ENCODE measurements around the gene EP400.

DNA sequence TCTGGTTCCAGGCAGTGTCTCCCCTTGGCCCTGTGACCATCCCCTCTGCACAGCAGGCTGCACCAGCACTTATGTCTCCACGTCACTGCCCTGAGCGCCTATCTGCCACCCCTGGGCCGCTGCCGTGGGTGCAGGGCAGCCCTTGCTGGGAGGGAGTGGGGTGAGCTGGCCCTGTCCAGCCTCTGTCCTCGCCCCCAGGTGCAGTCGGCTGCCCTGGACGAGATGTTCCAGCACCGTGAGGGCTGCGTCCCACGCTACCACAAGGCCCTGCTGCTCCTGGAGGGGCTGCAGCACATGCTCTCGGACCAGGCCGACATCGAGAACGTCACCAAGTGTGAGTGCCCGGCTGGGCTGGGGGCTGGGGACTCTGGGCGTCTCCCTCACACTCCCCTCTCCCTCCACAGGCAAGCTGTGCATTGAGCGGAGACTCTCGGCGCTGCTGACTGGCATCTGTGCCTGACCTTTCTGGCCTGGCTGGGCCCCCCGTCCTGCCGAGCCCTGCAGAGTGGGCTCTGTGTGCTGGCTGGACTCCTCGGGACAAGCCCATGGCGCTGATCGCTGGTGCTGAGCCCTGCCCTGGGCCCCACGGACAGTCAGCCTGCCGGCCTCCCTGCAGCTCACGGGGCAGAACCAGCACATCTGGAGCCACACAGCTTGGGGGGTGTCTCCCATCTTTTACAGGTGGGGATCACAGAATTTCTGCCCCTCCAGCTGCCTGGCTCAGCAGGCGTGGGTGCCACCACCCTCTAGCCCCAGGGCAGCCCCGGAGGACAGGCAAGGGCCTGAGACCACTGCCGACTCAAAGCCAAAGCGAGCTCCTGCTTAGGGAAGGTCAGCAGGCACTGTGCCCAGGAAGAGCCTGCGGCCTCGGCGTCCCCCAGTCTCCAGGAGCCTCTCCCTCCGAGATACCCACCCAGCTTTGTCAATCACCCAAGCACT, 28.6 kb upstream of the EP400 start:
- TF ChIP-seq, protein P1, sequence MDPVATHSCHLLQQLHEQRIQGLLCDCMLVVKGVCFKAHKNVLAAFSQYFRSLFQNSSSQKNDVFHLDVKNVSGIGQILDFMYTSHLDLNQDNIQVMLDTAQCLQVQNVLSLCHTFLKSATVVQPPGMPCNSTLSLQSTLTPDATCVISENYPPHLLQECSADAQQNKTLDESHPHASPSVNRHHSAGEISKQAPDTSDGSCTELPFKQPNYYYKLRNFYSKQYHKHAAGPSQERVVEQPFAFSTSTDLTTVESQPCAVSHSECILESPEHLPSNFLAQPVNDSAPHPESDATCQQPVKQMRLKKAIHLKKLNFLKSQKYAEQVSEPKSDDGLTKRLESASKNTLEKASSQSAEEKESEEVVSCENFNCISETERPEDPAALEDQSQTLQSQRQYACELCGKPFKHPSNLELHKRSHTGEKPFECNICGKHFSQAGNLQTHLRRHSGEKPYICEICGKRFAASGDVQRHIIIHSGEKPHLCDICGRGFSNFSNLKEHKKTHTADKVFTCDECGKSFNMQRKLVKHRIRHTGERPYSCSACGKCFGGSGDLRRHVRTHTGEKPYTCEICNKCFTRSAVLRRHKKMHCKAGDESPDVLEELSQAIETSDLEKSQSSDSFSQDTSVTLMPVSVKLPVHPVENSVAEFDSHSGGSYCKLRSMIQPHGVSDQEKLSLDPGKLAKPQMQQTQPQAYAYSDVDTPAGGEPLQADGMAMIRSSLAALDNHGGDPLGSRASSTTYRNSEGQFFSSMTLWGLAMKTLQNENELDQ (tag by site-specific recombination; IDR thresholded peaks at IDR 0.05; ENCODE audit: low read depth), result no peak
- no peak for TF ChIP-seq ZNF501 (tag by site-specific recombination; IDR thresholded peaks at IDR 0.05)
- TF ChIP-seq, protein P2, sequence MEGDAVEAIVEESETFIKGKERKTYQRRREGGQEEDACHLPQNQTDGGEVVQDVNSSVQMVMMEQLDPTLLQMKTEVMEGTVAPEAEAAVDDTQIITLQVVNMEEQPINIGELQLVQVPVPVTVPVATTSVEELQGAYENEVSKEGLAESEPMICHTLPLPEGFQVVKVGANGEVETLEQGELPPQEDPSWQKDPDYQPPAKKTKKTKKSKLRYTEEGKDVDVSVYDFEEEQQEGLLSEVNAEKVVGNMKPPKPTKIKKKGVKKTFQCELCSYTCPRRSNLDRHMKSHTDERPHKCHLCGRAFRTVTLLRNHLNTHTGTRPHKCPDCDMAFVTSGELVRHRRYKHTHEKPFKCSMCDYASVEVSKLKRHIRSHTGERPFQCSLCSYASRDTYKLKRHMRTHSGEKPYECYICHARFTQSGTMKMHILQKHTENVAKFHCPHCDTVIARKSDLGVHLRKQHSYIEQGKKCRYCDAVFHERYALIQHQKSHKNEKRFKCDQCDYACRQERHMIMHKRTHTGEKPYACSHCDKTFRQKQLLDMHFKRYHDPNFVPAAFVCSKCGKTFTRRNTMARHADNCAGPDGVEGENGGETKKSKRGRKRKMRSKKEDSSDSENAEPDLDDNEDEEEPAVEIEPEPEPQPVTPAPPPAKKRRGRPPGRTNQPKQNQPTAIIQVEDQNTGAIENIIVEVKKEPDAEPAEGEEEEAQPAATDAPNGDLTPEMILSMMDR (tag by site-specific recombination; IDR thresholded peaks at IDR 0.05), result no peak
- TF ChIP-seq, protein P3, sequence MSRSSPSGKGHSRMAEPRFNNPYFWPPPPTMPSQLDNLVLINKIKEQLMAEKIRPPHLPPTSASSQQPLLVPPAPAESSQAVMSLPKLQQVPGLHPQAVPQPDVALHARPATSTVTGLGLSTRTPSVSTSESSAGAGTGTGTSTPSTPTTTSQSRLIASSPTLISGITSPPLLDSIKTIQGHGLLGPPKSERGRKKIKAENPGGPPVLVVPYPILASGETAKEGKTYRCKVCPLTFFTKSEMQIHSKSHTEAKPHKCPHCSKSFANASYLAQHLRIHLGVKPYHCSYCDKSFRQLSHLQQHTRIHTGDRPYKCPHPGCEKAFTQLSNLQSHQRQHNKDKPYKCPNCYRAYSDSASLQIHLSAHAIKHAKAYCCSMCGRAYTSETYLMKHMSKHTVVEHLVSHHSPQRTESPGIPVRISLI (tag by site-specific recombination; IDR thresholded peaks at IDR 0.05), result no peak
- TF ChIP-seq, protein P4, sequence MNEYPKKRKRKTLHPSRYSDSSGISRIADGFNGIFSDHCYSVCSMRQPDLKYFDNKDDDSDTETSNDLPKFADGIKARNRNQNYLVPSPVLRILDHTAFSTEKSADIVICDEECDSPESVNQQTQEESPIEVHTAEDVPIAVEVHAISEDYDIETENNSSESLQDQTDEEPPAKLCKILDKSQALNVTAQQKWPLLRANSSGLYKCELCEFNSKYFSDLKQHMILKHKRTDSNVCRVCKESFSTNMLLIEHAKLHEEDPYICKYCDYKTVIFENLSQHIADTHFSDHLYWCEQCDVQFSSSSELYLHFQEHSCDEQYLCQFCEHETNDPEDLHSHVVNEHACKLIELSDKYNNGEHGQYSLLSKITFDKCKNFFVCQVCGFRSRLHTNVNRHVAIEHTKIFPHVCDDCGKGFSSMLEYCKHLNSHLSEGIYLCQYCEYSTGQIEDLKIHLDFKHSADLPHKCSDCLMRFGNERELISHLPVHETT (tag by site-specific recombination; IDR thresholded peaks at IDR 0.05), result no peak
- TF ChIP-seq ZNF292 (tag by site-specific recombination; IDR thresholded peaks at IDR 0.05; ENCODE audit: borderline replicate concordance, low read depth), result no peak
- no peak for TF ChIP-seq ZNF549 (tag by site-specific recombination; IDR thresholded peaks at IDR 0.05)
- TF ChIP-seq ZNF239 (tag by site-specific recombination; IDR thresholded peaks at IDR 0.05), result no peak
- TF ChIP-seq ZFP3 (tag by site-specific recombination; IDR thresholded peaks at IDR 0.05; ENCODE audit: low read depth), result no peak
- no peak for TF ChIP-seq ZNF571 (tag by site-specific recombination; IDR thresholded peaks at IDR 0.05)
- TF ChIP-seq, protein P5, sequence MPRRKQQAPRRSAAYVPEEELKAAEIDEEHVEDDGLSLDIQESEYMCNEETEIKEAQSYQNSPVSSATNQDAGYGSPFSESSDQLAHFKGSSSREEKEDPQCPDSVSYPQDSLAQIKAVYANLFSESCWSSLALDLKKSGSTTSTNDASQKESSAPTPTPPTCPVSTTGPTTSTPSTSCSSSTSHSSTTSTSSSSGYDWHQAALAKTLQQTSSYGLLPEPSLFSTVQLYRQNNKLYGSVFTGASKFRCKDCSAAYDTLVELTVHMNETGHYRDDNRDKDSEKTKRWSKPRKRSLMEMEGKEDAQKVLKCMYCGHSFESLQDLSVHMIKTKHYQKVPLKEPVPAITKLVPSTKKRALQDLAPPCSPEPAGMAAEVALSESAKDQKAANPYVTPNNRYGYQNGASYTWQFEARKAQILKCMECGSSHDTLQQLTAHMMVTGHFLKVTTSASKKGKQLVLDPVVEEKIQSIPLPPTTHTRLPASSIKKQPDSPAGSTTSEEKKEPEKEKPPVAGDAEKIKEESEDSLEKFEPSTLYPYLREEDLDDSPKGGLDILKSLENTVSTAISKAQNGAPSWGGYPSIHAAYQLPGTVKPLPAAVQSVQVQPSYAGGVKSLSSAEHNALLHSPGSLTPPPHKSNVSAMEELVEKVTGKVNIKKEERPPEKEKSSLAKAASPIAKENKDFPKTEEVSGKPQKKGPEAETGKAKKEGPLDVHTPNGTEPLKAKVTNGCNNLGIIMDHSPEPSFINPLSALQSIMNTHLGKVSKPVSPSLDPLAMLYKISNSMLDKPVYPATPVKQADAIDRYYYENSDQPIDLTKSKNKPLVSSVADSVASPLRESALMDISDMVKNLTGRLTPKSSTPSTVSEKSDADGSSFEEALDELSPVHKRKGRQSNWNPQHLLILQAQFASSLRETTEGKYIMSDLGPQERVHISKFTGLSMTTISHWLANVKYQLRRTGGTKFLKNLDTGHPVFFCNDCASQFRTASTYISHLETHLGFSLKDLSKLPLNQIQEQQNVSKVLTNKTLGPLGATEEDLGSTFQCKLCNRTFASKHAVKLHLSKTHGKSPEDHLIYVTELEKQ (tag by site-specific recombination; IDR thresholded peaks at IDR 0.05; ENCODE audit: borderline replicate concordance), result no peak
- no peak for TF ChIP-seq ZFP41 (tag by site-specific recombination; IDR thresholded peaks at IDR 0.05; ENCODE audit: borderline replicate concordance)
- TF ChIP-seq, protein P6, sequence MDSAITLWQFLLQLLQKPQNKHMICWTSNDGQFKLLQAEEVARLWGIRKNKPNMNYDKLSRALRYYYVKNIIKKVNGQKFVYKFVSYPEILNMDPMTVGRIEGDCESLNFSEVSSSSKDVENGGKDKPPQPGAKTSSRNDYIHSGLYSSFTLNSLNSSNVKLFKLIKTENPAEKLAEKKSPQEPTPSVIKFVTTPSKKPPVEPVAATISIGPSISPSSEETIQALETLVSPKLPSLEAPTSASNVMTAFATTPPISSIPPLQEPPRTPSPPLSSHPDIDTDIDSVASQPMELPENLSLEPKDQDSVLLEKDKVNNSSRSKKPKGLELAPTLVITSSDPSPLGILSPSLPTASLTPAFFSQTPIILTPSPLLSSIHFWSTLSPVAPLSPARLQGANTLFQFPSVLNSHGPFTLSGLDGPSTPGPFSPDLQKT (IDR thresholded peaks at IDR 0.05; ENCODE audit: borderline replicate concordance, low read depth, low read length), result no peak
